KMS-11 (cell line): Measurements from ENCODE around the gene RC3H2.
A peak's percentile ranks its signal among the peaks of the same experiment; 100 is the strongest.

Source experiments
- H2AFZ ChIP-seq: fragments of 200-600 bp; sonication (generic); 2 replicates; pipeline ENCODE4 v1.6.1; 2016; ENCODE audit warnings: antibody characterized with exemption, mixed run types, low read depth
- H3K27ac ChIP-seq: fragments of 200-600 bp; sonication (generic); 2 replicates; pipeline ENCODE4 v1.6.1; 2016; ENCODE audit warnings: mild to moderate bottlenecking, mixed run types
- H3K27me3 ChIP-seq: fragments of 200-600 bp; sonication (generic); 2 replicates; pipeline ENCODE4 v1.6.1; 2017; ENCODE audit warnings: mild to moderate bottlenecking, low read depth, mixed run types, moderate library complexity; ENCODE audit not compliant: insufficient read depth
- H3K36me3 ChIP-seq: fragments of 200-600 bp; sonication (generic); 2 replicates; pipeline ENCODE4 v1.6.1; 2017; ENCODE audit warnings: mild to moderate bottlenecking, mixed run types; ENCODE audit not compliant: insufficient read depth
- H3K4me1 ChIP-seq: fragments of 200-600 bp; sonication (generic); 2 replicates; pipeline ENCODE4 v1.6.1; 2016; ENCODE audit warnings: mild to moderate bottlenecking, low read depth, mixed run types; ENCODE audit not compliant: poor library complexity, severe bottlenecking
- H3K4me2 ChIP-seq: fragments of 200-600 bp; sonication (generic); 2 replicates; pipeline ENCODE4 v1.7.0; 2016; ENCODE audit warnings: mild to moderate bottlenecking, mixed run types
- H3K4me3 ChIP-seq: fragments of 200-600 bp; sonication (generic); IDR thresholded peaks from 2 replicates; pipeline ENCODE4 v1.6.1; 2017; ENCODE audit warnings: low read depth, low read length, mixed read lengths; ENCODE audit not compliant: insufficient read depth
- H3K79me2 ChIP-seq: fragments of 200-600 bp; sonication (generic); 2 replicates; pipeline ENCODE4 v1.6.1; 2016; ENCODE audit warnings: low read depth, mixed run types; ENCODE audit not compliant: insufficient read depth
- H3K9ac ChIP-seq: fragments of 200-600 bp; sonication (generic); 2 replicates; pipeline ENCODE4 v1.6.1; 2016; ENCODE audit warnings: mild to moderate bottlenecking, mixed run types
- H4K20me1 ChIP-seq: fragments of 200-600 bp; sonication (generic); 2 replicates; pipeline ENCODE4 v1.6.1; 2016; ENCODE audit warnings: mild to moderate bottlenecking, mixed run types; ENCODE audit not compliant: insufficient read depth
- CTCF ChIP-seq: fragments of 200-600 bp; sonication (generic); conservative IDR thresholded peaks from 2 replicates; pipeline ENCODE4 v1.6.1; 2017; ENCODE audit warnings: low read depth, mild to moderate bottlenecking, antibody characterized with exemption, low read length, moderate library complexity, mixed read lengths

RC3H2 gene

GRCh38 chr9:122827761-122828093 lies 77.4 kb downstream of the RC3H2 start:
- peak overlapping the region; percentile 100 for H2AFZ ChIP-seq
- no peaks in the 10 kb centered on the region for H3K36me3 ChIP-seq
- H4K20me1 ChIP-seq, result no peaks in the 10 kb centered on the region
- H3K27ac ChIP-seq, result no peak overlapping the region
- peaks cover 31% of the 10 kb centered on the region for H3K79me2 ChIP-seq
- no peak overlapping the region for H3K4me3 ChIP-seq
- no peaks in the 10 kb centered on the region for H3K27me3 ChIP-seq
- peak overlapping the region; percentile 98 for H3K4me2 ChIP-seq
- peaks cover 21% of the 10 kb centered on the region for H3K4me1 ChIP-seq
- TF ChIP-seq CTCF, result no peak
- H3K9ac ChIP-seq, result peak overlapping the region; percentile 76; the same call in 1 of the 2 replicates

GRCh38 chr9:122822938-122823337 lies 82.2 kb downstream of the RC3H2 start:
- Histone ChIP-seq H3K27me3 (no peaks in the 10 kb centered on the region), H4K20me1 (no peaks in the 10 kb centered on the region), H3K36me3 (no peaks in the 10 kb centered on the region), H3K4me1 (peaks cover 18% of the 10 kb centered on the region), H3K4me2 (no peak overlapping the region), H3K9ac (no peak overlapping the region), H3K4me3 (no peak overlapping the region), H2AFZ (no peak overlapping the region), H3K27ac (no peak overlapping the region), H3K79me2 (peaks cover 28% of the 10 kb centered on the region)
- no peak for TF ChIP-seq CTCF

- Histone ChIP-seq H3K27me3 (no peaks in the 10 kb centered on the region), H3K4me2 (no peak overlapping the region), H3K4me1 (peaks cover 10% of the 10 kb centered on the region), H3K9ac (no peak overlapping the region), H4K20me1 (no peaks in the 10 kb centered on the region), H3K79me2 (peaks cover 20% of the 10 kb centered on the region; the same call in 1 of the 2 replicates), H3K36me3 (no peaks in the 10 kb centered on the region), H3K27ac (no peak overlapping the region), H3K4me3 (no peak overlapping the region), H2AFZ (no peak overlapping the region)
- no peak for TF ChIP-seq CTCF
Observed at GRCh38 chr9:122822056-122822455, 83.1 kb downstream of the RC3H2 start.

GRCh38 chr9:122821278-122821943 lies 83.7 kb downstream of the RC3H2 start:
- Histone ChIP-seq H3K4me1 (peaks cover 3% of the 10 kb centered on the region), H3K9ac (no peak overlapping the region), H3K36me3 (no peaks in the 10 kb centered on the region), H3K27me3 (no peaks in the 10 kb centered on the region), H3K27ac (no peak overlapping the region), H3K79me2 (peaks cover 17% of the 10 kb centered on the region; the same call in 1 of the 2 replicates), H3K4me2 (no peak overlapping the region), H2AFZ (no peak overlapping the region), H4K20me1 (no peaks in the 10 kb centered on the region), H3K4me3 (no peak overlapping the region)
- TF ChIP-seq CTCF, result no peak
